Endodermal cell (in vitro differentiated cells): ENCODE results near the gene AGK. TPM values are rescaled to one million over a fixed set of nuclear protein-coding genes. Genes with fewer than 3 reads are reported as not detected.
A peak's percentile ranks its signal among the peaks of the same experiment; 100 is the strongest.

ENCODE experiments used
- DNase-seq: peaks from one replicate; pipeline ENCODE4 v3.0.0-alpha.2; 2017
- H3K27ac ChIP-seq: 2 replicates; pipeline ENCODE4 v1.5.1; 2013; ENCODE audit warnings: mild to moderate bottlenecking, low read depth, low read length, moderate library complexity
- H3K27me3 ChIP-seq: 2 replicates; pipeline ENCODE4 v1.6.1; 2013; ENCODE audit warnings: mild to moderate bottlenecking, low read length, moderate library complexity; ENCODE audit not compliant: insufficient read depth, control insufficient read depth, poor library complexity, severe bottlenecking
- H3K36me3 ChIP-seq: 2 replicates; pipeline ENCODE4 v1.7.0; 2013; ENCODE audit warnings: mild to moderate bottlenecking, low read length, moderate library complexity; ENCODE audit not compliant: control insufficient read depth, insufficient read depth
- H3K4me1 ChIP-seq: one replicate; pipeline ENCODE4 v1.7.0; 2013; ENCODE audit warnings: low read length; ENCODE audit not compliant: control insufficient read depth, insufficient read depth
- H3K4me3 ChIP-seq: 2 replicates; pipeline ENCODE4 v1.5.1; 2013; ENCODE audit warnings: mild to moderate bottlenecking, low read length, moderate library complexity
- H3K9ac ChIP-seq: 2 replicates; pipeline ENCODE4 v1.6.1; 2013; ENCODE audit warnings: mild to moderate bottlenecking, low read length, moderate library complexity; ENCODE audit not compliant: poor library complexity, severe bottlenecking; ENCODE audit errors: extremely low read depth
- H3K9me3 ChIP-seq: 2 replicates; pipeline ENCODE4 v1.6.1; 2013; ENCODE audit warnings: mild to moderate bottlenecking, low read length, moderate library complexity; ENCODE audit not compliant: control insufficient read depth
- H3K27ac Mint-ChIP-seq: 2 replicates; pipeline ENCODE4 v1.8.0; 2020; ENCODE audit warnings: mixed read lengths
- H3K27me3 Mint-ChIP-seq: 2 replicates; pipeline ENCODE4 v1.8.0; 2021; ENCODE audit warnings: mild to moderate bottlenecking, mixed read lengths; ENCODE audit not compliant: insufficient read depth
- H3K36me3 Mint-ChIP-seq: 2 replicates; pipeline ENCODE4 v1.8.0; 2020; ENCODE audit warnings: low read depth, mixed read lengths
- H3K4me1 Mint-ChIP-seq: 2 replicates; pipeline ENCODE4 v1.8.0; 2020; ENCODE audit warnings: mixed read lengths
- H3K4me3 Mint-ChIP-seq: 2 replicates; pipeline ENCODE4 v1.8.0; 2020; ENCODE audit warnings: mild to moderate bottlenecking, moderate library complexity, mixed read lengths
- H3K9me3 Mint-ChIP-seq: 2 replicates; pipeline ENCODE4 v1.8.0; 2020; ENCODE audit warnings: mild to moderate bottlenecking, mixed read lengths
- WGBS, 2 experiments: methylation state at CpG; one replicate each; pipeline versions ENCODE4 v1.1.5 to v1.1.7; 2013; ENCODE audit warnings: missing lambda C conversion rate in 2 of 2, mixed read lengths in 1 of 2; ENCODE audit not compliant: insufficient coverage in 1 of 2, insufficient read length in 1 of 2; 5-methylcytosine and 5-hydroxymethylcytosine counted together
- total RNA-seq, 2 donors: library from RNA; stranded (reverse); fragmentation: NEBNext Ultra II Directional in 1 of 2; extraction: Animal tissue kit (Norgen Biotek cat#: 25700) in 1 of 2; gene quantifications; 2 replicates in 1 of 2; 3 replicates in 1 of 2; pipeline ENCODE4 v1.2.1, GENCODE V29; 2021
- TF ChIP-seq, protein P1 (sequence below): fragments of 200-600 bp; sonication (generic); conservative IDR thresholded peaks from 2 replicates; pipeline ENCODE4 v1.5.0; 2021; ENCODE audit warnings: antibody characterized with exemption, mild to moderate bottlenecking

AGK gene
- total RNA-seq, 2 donors from 2014 or later: 30.2 to 41.7 TPM

DNA sequence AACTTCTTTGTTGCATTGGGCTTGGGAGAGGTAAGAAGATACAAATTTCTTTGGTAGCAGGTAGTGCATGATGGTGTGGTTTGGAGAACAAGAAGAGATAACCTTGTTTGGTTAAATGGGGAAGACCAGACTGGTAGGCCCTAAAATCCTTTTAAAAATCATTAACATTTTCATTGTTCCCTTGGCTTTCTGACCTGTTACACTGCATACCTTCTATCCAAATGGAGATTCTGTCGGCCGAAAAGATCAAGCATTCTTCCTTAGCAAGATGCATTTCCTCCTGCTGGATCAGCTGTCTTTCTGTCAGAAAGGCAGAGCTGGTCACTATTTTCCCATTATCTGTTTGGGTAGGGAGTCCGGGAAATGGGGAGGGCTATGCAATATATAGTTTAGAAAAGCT lies 33.7 kb downstream of the AGK start:
- no peaks in the 10 kb centered on the region for H3K27me3 Mint-ChIP-seq
- Histone ChIP-seq H3K9me3 (peaks cover 15% of the 10 kb centered on the region), H3K36me3 (no peaks in the 10 kb centered on the region), H3K4me1 (no peaks in the 10 kb centered on the region), H3K27ac (peak overlapping the region; percentile 25), H3K9ac (no peak overlapping the region), H3K4me3 (no peak overlapping the region), H3K27me3 (no peaks in the 10 kb centered on the region)
- H3K27ac Mint-ChIP-seq: peak overlapping the region; percentile 89
- peak; percentile 65 for DNase-seq
- WGBS, 2 experiments: 49% methylated on average over 2 of the region's 3 CpGs; no CpG with 5 or more reads in 1 of the 2 experiments
- no peak overlapping the region for H3K4me3 Mint-ChIP-seq
- H3K9me3 Mint-ChIP-seq: no peaks in the 10 kb centered on the region
- TF ChIP-seq, protein P1, sequence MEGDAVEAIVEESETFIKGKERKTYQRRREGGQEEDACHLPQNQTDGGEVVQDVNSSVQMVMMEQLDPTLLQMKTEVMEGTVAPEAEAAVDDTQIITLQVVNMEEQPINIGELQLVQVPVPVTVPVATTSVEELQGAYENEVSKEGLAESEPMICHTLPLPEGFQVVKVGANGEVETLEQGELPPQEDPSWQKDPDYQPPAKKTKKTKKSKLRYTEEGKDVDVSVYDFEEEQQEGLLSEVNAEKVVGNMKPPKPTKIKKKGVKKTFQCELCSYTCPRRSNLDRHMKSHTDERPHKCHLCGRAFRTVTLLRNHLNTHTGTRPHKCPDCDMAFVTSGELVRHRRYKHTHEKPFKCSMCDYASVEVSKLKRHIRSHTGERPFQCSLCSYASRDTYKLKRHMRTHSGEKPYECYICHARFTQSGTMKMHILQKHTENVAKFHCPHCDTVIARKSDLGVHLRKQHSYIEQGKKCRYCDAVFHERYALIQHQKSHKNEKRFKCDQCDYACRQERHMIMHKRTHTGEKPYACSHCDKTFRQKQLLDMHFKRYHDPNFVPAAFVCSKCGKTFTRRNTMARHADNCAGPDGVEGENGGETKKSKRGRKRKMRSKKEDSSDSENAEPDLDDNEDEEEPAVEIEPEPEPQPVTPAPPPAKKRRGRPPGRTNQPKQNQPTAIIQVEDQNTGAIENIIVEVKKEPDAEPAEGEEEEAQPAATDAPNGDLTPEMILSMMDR: no peak
- H3K36me3 Mint-ChIP-seq: peaks cover 9% of the 10 kb centered on the region
- H3K4me1 Mint-ChIP-seq: peaks cover 30% of the 10 kb centered on the region

DNA sequence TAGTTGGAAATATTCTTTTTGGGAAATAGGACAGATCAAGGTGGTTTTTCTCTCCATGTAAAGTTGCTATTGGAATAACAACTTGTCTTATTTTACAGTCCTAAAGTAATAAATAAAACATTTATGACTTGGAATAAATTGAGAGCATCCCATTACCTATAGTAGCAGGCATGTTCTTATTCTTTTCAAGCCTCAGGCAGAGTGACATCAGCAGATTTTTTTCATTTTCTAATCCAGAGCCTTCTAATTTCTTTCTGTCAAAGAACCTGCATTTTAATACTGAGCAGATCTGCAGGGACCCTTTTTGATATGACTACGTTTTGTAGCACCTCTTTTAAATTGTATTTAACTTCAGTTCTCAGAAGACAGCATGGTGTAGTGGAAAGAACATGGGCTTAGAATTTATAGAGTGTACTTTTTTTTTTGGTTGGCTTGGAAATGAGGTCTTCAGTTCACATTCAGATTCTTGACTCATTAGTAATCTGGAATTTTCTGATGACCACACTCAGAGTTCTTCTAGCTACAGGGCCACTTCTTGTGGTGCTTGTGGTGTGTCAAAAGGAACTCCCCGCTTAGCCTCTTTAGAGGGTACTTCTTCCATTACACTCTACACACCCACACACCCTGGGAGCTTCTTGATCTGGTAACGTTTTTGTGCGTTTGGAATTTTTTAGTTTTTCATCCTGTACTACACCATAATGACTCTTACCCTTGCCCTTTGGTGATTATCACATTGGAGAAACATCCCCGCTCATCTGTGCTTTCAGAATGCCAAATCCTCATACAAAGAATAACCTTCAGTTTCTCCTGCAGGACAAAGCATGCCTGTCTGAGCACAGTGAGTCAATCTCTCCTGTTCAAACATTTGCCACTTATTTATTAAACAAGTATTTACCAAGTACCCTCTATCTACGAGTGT lies 34.6 kb downstream of the AGK start:
- no peaks in the 10 kb centered on the region for H3K27me3 ChIP-seq
- H3K27ac ChIP-seq: no peak overlapping the region
- DNase-seq: no peak
- no peaks in the 10 kb centered on the region for H3K27me3 Mint-ChIP-seq
- no peak overlapping the region for H3K4me3 ChIP-seq
- H3K27ac Mint-ChIP-seq: peak overlapping the region; percentile 89
- TF ChIP-seq, protein P1: no peak
- H3K9me3 ChIP-seq: peaks cover 7% of the 10 kb centered on the region
- H3K4me1 Mint-ChIP-seq: peaks cover 30% of the 10 kb centered on the region
- H3K36me3 Mint-ChIP-seq: peaks cover 9% of the 10 kb centered on the region
- no peak overlapping the region for H3K4me3 Mint-ChIP-seq
- WGBS, 2 experiments: 79 to 86% methylated on average over 2 to 6 of the region's 6 CpGs
- no peaks in the 10 kb centered on the region for H3K9me3 Mint-ChIP-seq
- no peaks in the 10 kb centered on the region for H3K36me3 ChIP-seq
- no peak overlapping the region for H3K9ac ChIP-seq
- no peaks in the 10 kb centered on the region for H3K4me1 ChIP-seq

- Histone ChIP-seq H3K27ac (no peak overlapping the region), H3K9me3 (peaks cover 5% of the 10 kb centered on the region), H3K9ac (no peak overlapping the region), H3K27me3 (no peaks in the 10 kb centered on the region), H3K4me3 (no peak overlapping the region), H3K4me1 (no peaks in the 10 kb centered on the region), H3K36me3 (no peaks in the 10 kb centered on the region)
- no peaks in the 10 kb centered on the region for H3K27me3 Mint-ChIP-seq
- DNase-seq: no peak
- peaks cover 9% of the 10 kb centered on the region for H3K36me3 Mint-ChIP-seq
- TF ChIP-seq, protein P1: no peak
- WGBS, 2 experiments: 91 to 92% methylated on average over 4 of the region's 4 CpGs
- no peaks in the 10 kb centered on the region for H3K9me3 Mint-ChIP-seq
- peaks cover 30% of the 10 kb centered on the region for H3K4me1 Mint-ChIP-seq
- H3K4me3 Mint-ChIP-seq: no peak overlapping the region
- H3K27ac Mint-ChIP-seq: no peak overlapping the region
Measured at GRCh38 chr7:141586878-141587277, 35.7 kb downstream of the AGK start.
